Embryonic facial prominence (tissue), 1 donor: Measurements from ENCODE around the gene AGBL1.

Experiments used
- DNase-seq: peaks from one replicate; pipeline ENCODE4 v3.0.0-alpha.2; 2016; ENCODE audit errors: extremely low spot score

Gene AGBL1

GRCh38 chr15:86163816-86164215 lies 84.1 kb downstream of the AGBL1 start:
- DNase-seq = no peak

DNA sequence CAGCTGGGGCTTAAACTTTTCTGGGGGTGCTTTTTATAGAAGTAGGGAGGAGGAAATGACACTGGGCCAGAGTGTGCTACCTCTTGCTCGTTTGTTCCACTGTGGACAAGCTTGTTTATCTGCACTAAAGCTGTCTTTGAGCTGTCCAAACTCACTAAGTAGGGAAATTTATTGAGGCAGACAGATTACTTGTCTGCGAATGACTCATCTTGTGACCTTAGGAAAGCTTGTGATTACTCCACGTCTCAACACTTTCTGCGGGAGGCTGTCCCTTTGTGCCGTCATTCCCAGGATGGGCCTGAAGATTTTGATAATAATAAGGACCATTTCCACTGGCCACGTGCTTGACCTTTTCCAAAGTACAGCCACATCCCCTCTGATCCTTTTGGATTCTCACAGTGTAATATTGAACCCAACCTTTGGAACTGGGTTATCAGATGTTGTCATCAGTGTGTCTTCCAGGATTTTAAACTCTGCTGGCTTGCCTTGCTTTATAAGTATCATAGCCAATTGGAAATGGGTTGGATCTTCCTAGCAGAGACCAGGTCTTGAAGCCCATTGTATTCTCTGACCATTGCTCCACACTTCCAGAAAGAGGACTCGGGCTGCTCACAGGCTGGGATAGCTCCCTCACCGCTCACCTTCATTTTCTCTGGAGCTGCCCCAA lies 84.7 kb downstream of the AGBL1 start:
- no peak for DNase-seq

DNA sequence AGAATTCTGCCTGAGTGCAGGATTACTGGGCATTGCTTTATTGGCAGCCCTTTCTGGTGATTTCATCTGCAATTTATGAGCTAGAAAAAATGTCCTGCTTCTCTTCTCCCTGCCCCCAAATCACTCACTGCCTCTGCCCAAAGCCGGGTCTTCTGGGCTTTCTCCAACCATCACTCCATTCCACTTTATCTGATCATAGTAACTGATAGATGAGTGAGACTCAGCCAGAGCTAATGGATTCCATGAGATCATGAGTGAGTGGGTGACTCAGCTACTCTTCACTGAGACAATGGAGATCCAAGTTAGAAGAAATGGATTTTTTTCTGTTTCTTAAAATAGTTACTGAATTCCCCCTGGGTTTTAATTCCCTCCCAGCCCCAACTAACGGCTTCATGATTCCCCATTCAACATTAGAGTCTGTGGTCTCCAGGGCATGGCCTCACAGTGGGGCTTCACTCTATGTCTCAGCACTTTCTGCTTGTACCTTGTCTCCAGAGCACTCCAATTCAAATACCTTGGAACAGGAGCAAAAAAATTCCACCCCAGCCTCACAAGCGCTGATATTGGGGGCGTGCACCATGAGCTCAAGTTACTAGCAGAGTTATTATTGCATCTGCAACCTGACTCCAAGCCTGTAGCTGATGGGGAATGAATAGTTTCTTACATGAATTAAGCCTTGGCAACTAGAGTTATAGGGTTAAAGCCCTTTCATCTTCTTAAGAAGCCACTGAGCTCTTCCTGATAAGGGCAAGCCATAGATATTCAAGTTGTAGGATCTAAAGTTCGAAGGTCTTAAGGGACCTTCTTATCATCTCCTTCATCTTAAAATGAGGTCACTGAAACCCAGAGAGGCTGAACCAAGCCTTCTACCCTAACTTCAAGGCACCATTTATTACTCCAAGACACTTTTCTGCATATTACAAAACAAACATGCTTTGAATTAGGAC lies 85.9 kb downstream of the AGBL1 start:
- no peak for DNase-seq

- DNase-seq = no peak
Measured at GRCh38 chr15:86167841-86168240, 88.2 kb downstream of the AGBL1 start.

GRCh38 chr15:86178845-86179244 lies 99.2 kb downstream of the AGBL1 start:
- DNase-seq = no peak

DNA sequence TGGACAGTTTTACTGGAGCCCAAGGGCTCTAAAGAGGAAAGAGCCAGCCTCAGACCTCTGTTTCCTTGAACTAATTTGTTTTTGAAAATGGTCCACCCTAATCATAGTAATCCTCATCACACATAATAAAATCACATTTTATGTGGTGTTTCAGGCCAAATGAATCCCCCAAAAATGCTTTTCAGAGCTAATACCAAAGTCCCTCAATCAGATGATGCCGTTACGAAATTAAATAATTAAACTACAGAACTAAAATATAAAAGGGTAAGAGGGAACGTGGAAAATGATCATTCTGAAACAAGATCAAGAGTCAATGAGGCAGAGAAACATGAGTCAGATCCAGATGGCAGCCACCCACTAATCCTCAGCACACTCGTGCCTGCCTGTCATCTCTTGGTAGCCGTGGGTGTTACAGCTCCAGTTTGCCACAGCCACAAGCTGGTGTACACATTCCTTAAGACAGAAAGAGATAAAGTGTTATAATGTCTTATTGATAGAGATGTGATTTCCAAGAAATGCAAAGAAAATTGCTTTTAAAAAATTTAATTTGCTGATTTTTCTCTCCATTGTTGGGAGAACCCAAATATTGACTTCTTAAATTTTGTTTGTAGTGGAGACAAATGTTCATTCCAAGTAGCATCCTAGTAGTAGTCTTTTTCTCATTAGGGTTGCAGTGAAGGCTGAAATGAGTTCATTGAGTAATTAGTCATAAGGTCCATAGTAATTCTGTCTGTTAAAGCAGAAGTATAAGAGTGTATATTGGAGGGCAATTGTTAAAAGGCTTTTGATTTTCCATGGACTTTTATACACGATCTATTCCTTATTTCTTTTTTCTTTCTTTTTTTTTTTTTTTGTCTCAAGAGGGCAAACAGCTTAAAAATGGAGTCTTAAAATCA lies 104.2 kb downstream of the AGBL1 start:
- no peak for DNase-seq

DNA sequence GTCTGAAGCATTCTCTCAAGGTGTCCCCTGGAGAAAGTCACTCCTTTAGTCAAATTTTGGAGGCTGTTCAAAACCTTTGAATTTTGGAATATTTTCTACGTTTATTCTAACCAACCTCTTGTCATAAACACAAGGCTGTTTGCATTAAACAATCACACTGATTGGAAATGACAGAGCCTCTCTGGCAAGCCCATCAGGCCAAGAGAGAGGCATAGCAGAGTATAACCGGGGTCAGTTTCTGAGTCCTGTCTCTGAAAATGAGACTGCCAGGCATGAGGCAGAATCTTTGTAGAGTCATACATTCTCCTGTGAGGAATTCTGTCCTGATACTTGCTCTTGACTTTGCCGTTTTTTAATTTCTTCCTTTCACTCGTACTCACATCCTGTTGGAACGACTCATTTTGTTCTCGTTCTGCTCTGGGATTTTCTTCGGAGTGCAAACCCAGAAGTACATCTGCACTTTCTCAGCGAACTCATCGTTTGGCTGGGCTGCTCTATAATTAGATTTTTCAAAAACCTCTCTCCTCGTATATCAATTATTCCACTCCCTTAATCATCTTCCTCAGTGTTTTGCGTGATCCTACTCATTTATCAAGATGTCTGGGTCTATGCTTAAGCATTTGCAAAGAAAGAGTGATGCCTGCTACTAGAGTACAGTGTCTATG lies 114.2 kb downstream of the AGBL1 start:
- DNase-seq = no peak

GRCh38 chr15:86197770-86198169 lies 118.1 kb downstream of the AGBL1 start:
- no peak for DNase-seq

DNA sequence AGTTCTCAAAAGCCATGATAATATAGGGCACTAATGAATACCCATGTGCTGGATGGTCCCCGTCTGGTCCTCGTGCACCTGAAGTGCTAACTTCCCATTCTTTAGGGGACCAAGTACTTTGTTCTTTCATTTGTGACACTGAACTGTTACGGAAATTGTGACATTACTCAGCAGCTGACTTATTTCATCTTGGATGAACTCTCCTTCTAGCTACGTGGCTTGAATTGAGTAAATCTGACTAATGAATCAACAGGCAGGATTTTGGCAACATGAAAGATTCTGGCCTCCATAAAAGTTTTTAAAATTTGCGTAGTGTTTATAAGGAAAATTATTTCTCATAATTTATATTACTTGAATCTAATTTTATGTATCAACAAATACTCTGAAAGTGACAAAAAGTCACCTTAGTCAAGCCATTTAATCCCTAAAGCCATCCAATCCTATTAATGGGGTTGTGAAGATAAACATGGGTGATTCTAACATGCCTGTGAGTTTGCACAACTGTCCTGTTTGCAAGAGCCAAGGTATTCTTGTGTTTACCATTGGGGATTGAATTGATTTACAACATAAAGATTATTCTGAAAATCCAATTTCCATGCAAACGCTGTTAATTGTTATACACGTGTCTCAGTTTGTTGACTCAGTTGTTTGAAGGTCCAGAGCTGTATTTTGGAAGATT lies 119.9 kb downstream of the AGBL1 start:
- no peak for DNase-seq

DNA sequence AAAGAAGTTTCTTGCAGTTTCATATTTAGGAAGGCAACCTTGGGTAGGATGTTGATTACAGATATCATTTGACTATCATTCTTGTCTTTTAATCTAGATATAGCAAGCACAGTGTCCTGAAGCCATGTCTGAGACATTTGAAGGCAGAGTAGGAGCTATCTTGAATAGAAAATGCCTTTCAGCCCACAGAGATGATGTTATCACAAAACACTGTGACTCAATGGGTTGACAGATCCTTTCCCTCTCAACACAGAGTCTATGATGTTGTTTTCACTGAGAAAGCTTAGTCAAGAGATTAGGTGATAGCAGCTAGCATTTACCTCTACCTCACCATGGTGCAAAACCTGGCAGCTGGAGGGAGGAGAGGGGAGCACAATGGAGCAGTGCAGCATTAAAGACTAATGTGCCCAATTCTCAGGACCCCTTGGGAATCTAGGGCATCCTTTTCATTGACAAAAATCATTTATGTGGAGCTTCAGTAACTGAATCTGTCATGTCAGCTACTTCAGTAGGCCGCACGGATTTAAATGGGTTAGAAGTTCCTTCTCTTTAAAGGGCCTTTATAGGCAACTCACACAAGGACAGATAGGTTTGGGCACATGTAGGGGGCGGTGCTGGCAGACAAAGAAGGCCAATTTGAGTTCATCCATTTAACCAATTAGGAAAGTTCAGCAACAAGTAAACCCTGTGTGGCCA lies 121.8 kb downstream of the AGBL1 start:
- no peak for DNase-seq

DNA sequence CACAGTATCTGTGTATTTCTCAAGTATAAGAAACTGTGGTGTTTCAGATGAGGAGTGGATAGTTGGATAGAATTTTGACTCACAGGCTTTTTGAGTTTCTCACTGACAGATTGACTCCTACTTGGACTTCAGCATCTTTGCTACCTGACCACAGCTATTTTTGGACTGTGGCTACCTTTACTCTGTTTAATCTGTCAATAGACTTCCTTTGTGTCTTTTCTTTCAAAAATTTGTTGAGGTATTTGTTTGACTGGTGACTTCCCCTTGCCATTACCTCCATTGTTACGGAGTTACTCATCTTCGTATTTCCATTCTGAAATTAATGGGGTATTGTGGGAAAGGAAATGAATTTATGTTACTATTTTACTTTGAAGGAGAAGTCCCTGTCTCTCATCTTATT lies 123.8 kb downstream of the AGBL1 start:
- DNase-seq = no peak

- DNase-seq = no peak
Measured at GRCh38 chr15:86205096-86205495, 125.4 kb downstream of the AGBL1 start.

DNA sequence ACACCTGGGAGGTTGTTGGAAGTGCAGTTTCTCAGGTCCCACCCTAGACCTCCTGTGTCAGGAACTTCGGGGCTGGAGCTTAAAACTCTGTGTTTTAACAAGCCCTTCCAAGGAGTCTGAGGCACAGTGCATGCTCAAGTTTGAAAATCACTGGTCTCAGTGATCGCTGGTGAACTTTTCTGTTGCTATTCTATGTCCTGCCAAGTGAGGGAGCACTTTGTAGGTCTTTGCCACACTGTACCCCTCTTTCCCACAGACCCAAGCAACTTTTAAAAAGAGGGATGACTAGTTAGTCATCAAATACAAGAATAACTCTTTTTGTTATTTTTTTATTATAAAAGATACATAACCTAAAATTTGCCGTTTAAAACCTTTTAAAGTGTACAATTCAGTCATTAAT lies 133.7 kb downstream of the AGBL1 start:
- no peak for DNase-seq

DNA sequence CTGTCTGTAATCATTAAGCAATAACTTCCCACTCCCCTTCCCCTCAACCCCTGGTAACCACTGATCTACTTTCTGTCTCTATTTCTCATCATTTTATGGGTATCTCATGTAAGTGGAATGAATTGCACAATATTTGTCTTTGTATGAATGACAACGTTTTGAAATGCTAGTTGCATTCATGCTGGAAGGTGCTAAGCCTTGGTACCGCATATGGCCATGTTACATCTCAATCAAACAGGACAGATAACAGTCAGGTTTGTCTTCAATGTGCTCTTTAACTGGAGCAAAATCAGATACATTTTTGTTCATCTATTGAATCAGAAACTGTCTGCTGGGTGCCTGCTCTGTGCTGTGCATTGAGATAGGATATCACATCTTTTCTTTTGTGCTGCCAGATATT lies 134.2 kb downstream of the AGBL1 start:
- DNase-seq = no peak

GRCh38 chr15:86221119-86221518 lies 141.4 kb downstream of the AGBL1 start:
- no peak for DNase-seq

DNA sequence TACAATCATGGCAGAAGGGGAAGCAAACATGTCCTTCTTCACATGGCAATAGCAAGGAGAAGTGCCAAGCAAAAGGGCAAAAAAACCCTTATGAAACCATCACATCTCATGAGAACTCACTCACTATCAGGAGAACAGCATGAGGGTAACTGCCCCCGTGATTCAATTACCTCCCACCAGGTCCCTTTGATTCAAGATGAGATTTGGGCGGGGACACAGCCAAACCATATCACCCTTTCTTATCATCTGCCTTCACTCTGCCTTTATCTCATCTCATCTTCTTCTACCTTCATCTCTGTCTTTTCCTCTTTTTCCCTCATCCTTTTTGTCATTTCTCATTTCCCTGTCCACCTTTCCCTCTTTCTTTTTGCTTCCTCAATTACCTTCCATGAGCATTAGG lies 149.6 kb downstream of the AGBL1 start:
- DNase-seq = no peak

- no peak for DNase-seq
Measured at GRCh38 chr15:86229936-86230335, 150.3 kb downstream of the AGBL1 start.

GRCh38 chr15:86231864-86232721 lies 152.4 kb downstream of the AGBL1 start:
- DNase-seq = peak; percentile 28

GRCh38 chr15:86235667-86236066 lies 156.0 kb downstream of the AGBL1 start:
- DNase-seq = no peak
